IMR-90 (cell line): ENCODE results near the gene PRKCB. TPM values are rescaled to one million over a fixed set of nuclear protein-coding genes. Genes with fewer than 3 reads are reported as not detected.

Experiments used
- ATAC-seq: fragments of 200-7000 bp; cut with Tn5 transposase; 2 replicates; pipeline ENCODE4 v1.9.1; 2020; ENCODE audit warnings: low read depth, mild to moderate bottlenecking, moderate library complexity
- BruUV-seq: library from RNA; stranded (reverse); fragments of 400-500 nt; replicated peaks from 2 replicates; lab custom pipeline; 2021; lab: Mats Ljungman, UMichigan
- CTCF ChIA-PET: fragments of 300-600 bp; formaldehyde crosslinking; extraction: SDS; loops from one replicate; lab custom pipeline; 2021; ENCODE audit warnings: antibody characterized with exemption; lab: Yijun Ruan, JAX
- POLR2A ChIA-PET: fragments of 300-600 bp; sonication (Branson Sonifier 250); formaldehyde crosslinking; loops from one replicate; lab custom pipeline; 2022; ENCODE audit warnings: antibody characterized with exemption; ENCODE audit not compliant: unreplicated experiment; lab: Charles Lee
- DNase-seq: peaks from one replicate; pipeline ENCODE4 v3.0.0; 2013
- H2AFZ ChIP-seq: replicated peaks from 2 replicates; pipeline ENCODE3; 2013; ENCODE audit warnings: low read length, mild to moderate bottlenecking; ENCODE audit not compliant: poor library complexity
- H2AK5ac ChIP-seq: 2 replicates; pipeline ENCODE4 v1.6.1; 2013; ENCODE audit warnings: low read depth, low read length, inconsistent platforms
- H2AK9ac ChIP-seq: replicated peaks from 2 replicates; pipeline ENCODE3; 2013; ENCODE audit warnings: mild to moderate bottlenecking, low read depth, low read length, moderate library complexity; ENCODE audit not compliant: poor library complexity
- H2BK120ac ChIP-seq: 2 replicates; pipeline ENCODE4 v1.6.1; 2013; ENCODE audit warnings: low read depth, low read length, inconsistent platforms
- H2BK15ac ChIP-seq: 3 replicates; pipeline ENCODE4 v1.6.1; 2013; ENCODE audit warnings: low read depth, low read length, inconsistent platforms
- H2BK20ac ChIP-seq: 2 replicates; pipeline ENCODE4 v1.6.1; 2013; ENCODE audit warnings: low read depth, mild to moderate bottlenecking, inconsistent platforms, low read length, moderate library complexity
- H2BK5ac ChIP-seq: 2 replicates; pipeline ENCODE4 v1.6.1; 2013; ENCODE audit warnings: mild to moderate bottlenecking, low read depth, low read length, inconsistent platforms; ENCODE audit not compliant: poor library complexity, severe bottlenecking
- H3K14ac ChIP-seq: replicated peaks from 2 replicates; pipeline ENCODE4 v1.6.1; 2013; ENCODE audit warnings: low read depth, low read length, inconsistent platforms
- H3K18ac ChIP-seq: 2 replicates; pipeline ENCODE4 v1.6.1; 2013; ENCODE audit warnings: low read depth, low read length, control low read depth
- H3K23ac ChIP-seq: 2 replicates; pipeline ENCODE4 v1.6.1; 2013; ENCODE audit warnings: low read depth, low read length, inconsistent platforms
- H3K27ac ChIP-seq: 2 replicates; pipeline ENCODE4 v1.5.1; 2013; ENCODE audit warnings: mild to moderate bottlenecking, control low read depth, low read length; ENCODE audit not compliant: insufficient read depth
- H3K27me3 ChIP-seq: 2 replicates; pipeline ENCODE4 v1.6.1; 2013; ENCODE audit warnings: low read length; ENCODE audit not compliant: control insufficient read depth, insufficient read depth
- H3K36me3 ChIP-seq: 2 replicates; pipeline ENCODE4 v1.6.1; 2013; ENCODE audit warnings: low read length, mixed read lengths; ENCODE audit not compliant: control insufficient read depth, insufficient read depth
- H3K4ac ChIP-seq: 2 replicates; pipeline ENCODE4 v1.6.1; 2013; ENCODE audit warnings: low read depth, low read length, inconsistent platforms
- H3K4me1 ChIP-seq: 2 replicates; pipeline ENCODE4 v1.6.1; 2013; ENCODE audit warnings: low read length, mixed read lengths; ENCODE audit not compliant: control insufficient read depth, insufficient read depth
- H3K4me2 ChIP-seq: 2 replicates; pipeline ENCODE4 v1.6.1; 2013; ENCODE audit warnings: low read depth, mild to moderate bottlenecking, control low read depth, low read length, moderate library complexity
- H3K4me3 ChIP-seq: 2 replicates; pipeline ENCODE4 v1.5.1; 2013; ENCODE audit warnings: low read depth, mild to moderate bottlenecking, control low read depth, low read length, moderate library complexity; ENCODE audit not compliant: insufficient read depth
- H3K56ac ChIP-seq: 2 replicates; pipeline ENCODE4 v1.6.1; 2013; ENCODE audit warnings: low read length, inconsistent platforms; ENCODE audit not compliant: insufficient read depth; ENCODE audit errors: extremely low read depth
- H3K79me1 ChIP-seq, 2 experiments: 2 replicates each; pipeline ENCODE4 v1.6.1; 2013; ENCODE audit warnings: low read length in 2 of 2, inconsistent platforms in 1 of 2, low read depth in 1 of 2
- H3K9ac ChIP-seq: 2 replicates; pipeline ENCODE4 v1.6.1; 2013; ENCODE audit warnings: low read depth, low read length, control low read depth
- H3K9me1 ChIP-seq: 2 replicates; pipeline ENCODE4 v1.6.1; 2013; ENCODE audit warnings: low read length, inconsistent platforms; ENCODE audit not compliant: insufficient read depth
- H3K9me3 ChIP-seq: 2 replicates; pipeline ENCODE4 v1.6.1; 2013; ENCODE audit warnings: low read length; ENCODE audit not compliant: control insufficient read depth, insufficient read depth
- H4K20me1 ChIP-seq: 2 replicates; pipeline ENCODE4 v1.6.1; 2013; ENCODE audit warnings: low read length, inconsistent platforms; ENCODE audit not compliant: insufficient read depth
- H4K5ac ChIP-seq: 2 replicates; pipeline ENCODE4 v1.6.1; 2013; ENCODE audit warnings: mild to moderate bottlenecking, low read depth, low read length, control low read depth
- H4K8ac ChIP-seq, 2 experiments: 2 replicates each; pipeline ENCODE4 v1.6.1; 2013; ENCODE audit warnings: low read depth in 2 of 2, low read length in 2 of 2, control low read depth in 1 of 2, inconsistent platforms in 1 of 2
- H4K91ac ChIP-seq: 2 replicates; pipeline ENCODE4 v1.6.1; 2013; ENCODE audit warnings: low read depth, low read length, inconsistent platforms; ENCODE audit not compliant: insufficient read depth
- MAZ ChIP-seq: IDR thresholded peaks from 2 replicates; pipeline ENCODE4 v1.6.1; 2012; ENCODE audit warnings: low read depth, mild to moderate bottlenecking, low read length, improper control_type of control experiment, moderate library complexity, borderline replicate concordance
- NFE2L2 ChIP-seq: fragments of 150-350 bp; IDR thresholded peaks from 2 replicates; pipeline ENCODE4 v1.6.1; 2016; ENCODE audit warnings: low read depth, mild to moderate bottlenecking, low read length
- RFX5 ChIP-seq: IDR thresholded peaks from 2 replicates; pipeline ENCODE4 v1.8.0; 2012; ENCODE audit warnings: low read depth, mild to moderate bottlenecking, low read length, moderate library complexity
- SMC3 ChIP-seq: fragments of 150-350 bp; IDR thresholded peaks from 2 replicates; pipeline ENCODE4 v1.6.1; 2016; ENCODE audit warnings: low read depth, mild to moderate bottlenecking, antibody characterized with exemption, low read length, moderate library complexity
- WGBS, 2 experiments: methylation state at CpG; one replicate each; pipeline versions ENCODE4 v1.1.5 to v1.1.7; 2013; ENCODE audit warnings: missing lambda C conversion rate in 2 of 2; ENCODE audit not compliant: insufficient read length in 1 of 2; ENCODE audit errors: extremely low coverage in 2 of 2; 5-methylcytosine and 5-hydroxymethylcytosine counted together
- dilution Hi-C: fragments of 300-500 bp; cut with HindIII; formaldehyde crosslinking; loops from one replicate; pipeline ENCODE4 v1.14.3; 2018; ENCODE audit warnings: low sequenced_read_pairs; ENCODE audit not compliant: unreplicated experiment
- in situ Hi-C: fragments of 300-500 bp; cut with MboI; formaldehyde crosslinking; loops from 3 replicates; pipeline ENCODE4 v1.14.3; 2019; ENCODE audit warnings: low sequenced_read_pairs, inconsistent platforms, mixed read lengths
- intact Hi-C: fragments of 100-400 bp; cut with micrococcal nuclease; formaldehyde crosslinking; loops from 2 replicates; pipeline ENCODE4 v1.10.0; 2022
- polyA plus RNA-seq, 3 experiments: library from polyadenylated mRNA; depleted of rRNA; stranded (reverse); fragments of >200 nt; gene quantifications; 2 replicates each; pipeline ENCODE4 v1.2.3, GENCODE V29; 2012; ENCODE audit warnings: low replicate concordance in 1 of 3
- total RNA-seq: library from RNA; depleted of rRNA; stranded (reverse); fragments of >200 nt; gene quantifications from 2 replicates; pipeline ENCODE4 v1.2.3, GENCODE V29; 2012

Gene PRKCB
- total and polyA plus RNA-seq, 2 of the 4 experiments (the other 2 are of a cell fraction), result under 0.01 TPM; not detected in 1

DNA sequence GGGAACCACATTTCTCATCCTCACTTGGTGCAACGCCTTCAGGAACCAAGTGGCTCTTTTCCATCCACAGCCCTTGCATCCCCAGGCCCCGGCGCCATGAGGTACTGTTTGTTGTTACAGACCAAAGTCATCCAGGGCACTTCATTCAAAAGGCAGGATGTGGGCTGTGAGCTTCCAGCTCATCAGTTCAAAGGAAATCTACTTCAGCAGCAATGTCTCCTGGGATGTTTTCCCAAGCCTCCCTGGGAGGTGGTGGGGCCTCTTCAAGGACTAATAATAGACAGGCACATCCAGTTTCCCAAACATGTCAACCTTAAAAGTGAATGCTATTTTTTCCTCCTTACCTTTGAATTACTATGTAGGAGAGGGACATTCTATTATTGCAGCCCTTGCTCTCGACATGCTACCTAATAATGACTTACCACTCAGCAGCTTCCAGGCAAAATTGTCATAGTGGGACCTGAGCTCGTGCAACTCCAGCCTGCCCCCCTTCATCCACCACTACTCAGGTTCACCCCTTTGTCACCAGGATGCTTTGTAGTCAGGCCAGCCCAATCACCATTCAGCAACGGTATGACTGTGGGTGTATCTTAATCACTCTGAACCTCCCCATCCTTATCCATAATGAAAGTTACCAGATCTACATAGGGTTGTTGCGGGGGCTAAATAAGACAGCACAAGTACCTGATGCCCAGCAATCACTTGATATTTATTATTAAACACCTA lies 1.7 kb upstream of the PRKCB start:
- Histone ChIP-seq H3K4ac (no peak overlapping the region), H3K4me2 (no peak overlapping the region), H4K20me1 (no peaks in the 10 kb centered on the region), H3K9ac (no peak overlapping the region), H2AK5ac (no peak overlapping the region), H2AFZ (no peak overlapping the region), H3K27ac (no peak overlapping the region), H2AK9ac (no peak overlapping the region), H2BK120ac (no peak overlapping the region), H2BK20ac (no peak overlapping the region), H3K18ac (no peak overlapping the region), H3K4me3 (no peak overlapping the region), H3K9me1 (no peaks in the 10 kb centered on the region), H2BK5ac (no peak overlapping the region), H3K56ac (no peak overlapping the region), H3K27me3 (peaks cover 19% of the 10 kb centered on the region), H3K9me3 (0 out of 2 replicates have a peak, but pooled peaks cover 3% of the 10 kb centered on the region), H3K14ac (no peak overlapping the region), H4K91ac (no peak overlapping the region), H3K23ac (no peak overlapping the region), H4K8ac (no peak overlapping the region), H4K5ac (no peak overlapping the region), H3K4me1 (no peaks in the 10 kb centered on the region), H3K79me1 (no peaks in the 10 kb centered on the region), H2BK15ac (no peak overlapping the region), H3K36me3 (no peaks in the 10 kb centered on the region)
- intact Hi-C loops (no loop called here), in situ Hi-C loops (no loop called here), dilution Hi-C loops (no loop called here)
- BruUV-seq, result no TSS peak
- ChIA-PET CTCF (no interaction called here), POLR2A (no interaction called here)
- no peak for DNase-seq
- no peak for TF ChIP-seq SMC3
- TF ChIP-seq MAZ, result no peak
- no peak for TF ChIP-seq RFX5
- TF ChIP-seq NFE2L2, result no peak
- 10% methylated on average over 2 of the region's 7 CpGs; no CpG with 5 or more reads in 1 of the 2 experiments for WGBS, 2 experiments
- no peak for ATAC-seq
